Esophagus muscularis mucosa (tissue), 4 donors: Measurements from ENCODE around the gene RNF157.

Experiments
- CTCF ChIP-seq, 3 experiments: fragments of 200-600 bp in 2 of 3; fragments of 450-650 bp in 1 of 3; sonication (generic) in 2 of 3; IDR thresholded peaks; one replicate each; pipeline ENCODE4 v1.5.1; 2017 to 2019; ENCODE audit warnings: antibody characterized with exemption in 3 of 3, mild to moderate bottlenecking in 2 of 3, moderate library complexity in 1 of 3
- EP300 ChIP-seq: sonication (generic); formaldehyde crosslinking; IDR thresholded peaks from one replicate; pipeline ENCODE4 v1.6.1; 2017; ENCODE audit warnings: antibody characterized with exemption
- POLR2A ChIP-seq: fragments of 450-650 bp; IDR thresholded peaks from one replicate; pipeline ENCODE4 v1.6.1; 2017; ENCODE audit warnings: antibody characterized with exemption, moderate library complexity, mild to moderate bottlenecking, low read depth

- TF ChIP-seq CTCF (IDR thresholded peaks at IDR 0.05) (no peak), EP300 (no peak), POLR2A (no peak)
These were observed 87.1 kb downstream of the RNF157 start for GRCh38 chr17:76153202-76153601.
